CD4-positive, alpha-beta T cell treated with Interferon alpha-2 for 1 hour (primary cell): Measurements from ENCODE around the gene MPC1L.

ENCODE experiments used
- DNase-seq, 2 donors: peaks; one replicate each; pipeline ENCODE4 v3.0.0-alpha.2; 2020 to 2022

Gene MPC1L

GRCh38 chrX:40632199-40632598, 9.0 kb downstream of the MPC1L start:
- no peak for DNase-seq

DNA sequence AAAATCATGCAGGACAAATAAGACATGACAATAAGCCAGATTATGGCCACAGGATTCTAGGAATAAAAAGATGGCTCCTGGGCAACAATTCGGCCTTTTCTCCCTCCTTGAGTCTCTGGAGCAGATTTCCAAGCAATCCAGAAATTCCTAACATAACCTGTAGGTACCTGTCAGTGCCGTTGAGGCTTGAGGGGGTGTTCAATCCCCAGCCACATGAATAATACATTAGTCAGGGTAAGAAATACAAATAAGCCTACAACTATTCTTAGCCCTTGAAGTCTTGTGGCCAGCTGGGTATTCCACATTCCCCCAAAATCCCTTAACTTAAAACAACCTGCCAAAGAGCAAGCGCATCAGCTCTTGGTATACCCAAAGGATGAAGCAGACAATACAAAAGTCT, 14.5 kb downstream of the MPC1L start:
- no peak for DNase-seq

- DNase-seq = peak in 1 of 2 donors; percentile 28
Measured at GRCh38 chrX:40644176-40644575, 20.9 kb downstream of the MPC1L start.

- peak; percentile 52 to 63 for DNase-seq
Measured at GRCh38 chrX:40644821-40645358, 21.7 kb downstream of the MPC1L start.

- DNase-seq = peak; percentile 18 to 34
Measured at GRCh38 chrX:40646489-40647306, 23.5 kb downstream of the MPC1L start.

DNA sequence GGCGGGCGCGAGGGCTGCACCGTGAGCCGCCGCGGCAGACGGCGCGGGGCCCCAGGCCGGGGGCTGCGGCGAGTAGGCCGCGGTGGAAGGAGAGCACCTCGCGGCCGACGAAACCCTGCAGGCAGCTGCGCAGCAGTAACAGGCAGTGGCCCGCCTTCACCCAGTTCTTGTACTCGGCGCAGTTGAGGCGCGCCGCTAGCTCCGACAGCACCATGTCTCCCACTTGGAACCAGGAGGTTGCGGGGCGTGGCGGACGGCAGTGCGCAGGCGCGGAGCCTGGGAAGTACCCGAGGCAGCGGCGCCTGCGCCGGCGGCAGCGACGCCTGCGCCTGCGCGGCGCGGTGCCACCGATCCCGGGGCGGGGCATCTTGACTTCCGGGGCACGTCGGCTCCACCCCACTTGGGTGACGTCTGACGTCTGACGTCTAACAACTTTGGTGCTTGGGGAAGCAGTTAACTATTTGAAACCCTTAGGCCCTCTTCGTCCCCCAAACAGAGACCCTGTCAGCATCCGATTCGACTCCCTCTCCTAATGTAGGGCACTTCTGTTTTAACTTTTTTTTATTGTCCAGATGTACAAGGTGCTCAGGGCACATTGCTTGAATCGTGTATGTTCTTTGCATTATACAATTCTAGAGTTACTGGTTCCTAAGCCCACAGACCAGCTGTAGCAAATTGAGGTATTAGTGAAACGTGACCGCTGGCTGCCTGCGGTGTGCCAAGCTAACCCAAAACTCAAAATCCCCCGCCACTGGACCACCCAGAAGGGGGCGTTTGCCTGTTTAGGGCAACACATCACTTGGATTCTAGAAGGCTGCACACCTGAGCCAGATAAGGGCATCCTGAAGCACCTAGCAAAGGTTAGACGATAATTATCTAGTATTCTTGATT, 24.3 kb downstream of the MPC1L start, which contains the start of gene CXorf38:
CXorf38 (minus strand) TSS at position 255 of the 891 bp plus-strand sequence; CDS start at position 214, 41 bp downstream.
- peak; percentile 93 to 97 for DNase-seq

DNA sequence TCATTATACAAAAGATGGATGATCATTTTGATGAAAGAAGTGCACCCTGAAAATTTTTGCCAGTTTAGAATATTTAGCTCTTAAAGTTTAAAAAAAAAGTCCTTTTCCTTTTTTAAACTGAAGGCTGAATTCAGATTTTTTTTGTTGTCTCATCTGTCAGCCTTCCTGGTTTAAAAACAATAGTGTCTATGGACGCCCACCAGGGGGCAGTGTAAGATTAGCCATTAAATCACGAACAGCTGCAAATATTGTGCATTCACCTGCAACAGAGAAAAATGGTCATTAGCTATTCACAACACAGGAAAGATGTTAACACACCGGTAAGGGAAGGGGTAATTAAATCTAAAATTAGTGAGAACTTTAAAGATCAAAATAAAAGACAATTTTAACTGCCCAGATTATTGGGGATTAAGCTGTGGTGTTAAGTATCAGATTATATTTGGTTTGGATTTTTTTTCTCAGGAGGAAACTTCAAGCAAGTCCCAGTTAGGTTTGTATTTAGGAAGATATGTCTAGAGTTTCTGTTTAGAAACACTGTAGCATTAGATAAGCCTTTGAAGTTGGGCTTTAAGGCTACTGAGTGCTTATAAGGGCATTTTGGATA, 28.5 kb downstream of the MPC1L start:
- DNase-seq = peak; percentile 78

GRCh38 chrX:40652664-40653063, 29.4 kb downstream of the MPC1L start:
- DNase-seq = no peak

GRCh38 chrX:40653535-40653934, 30.3 kb downstream of the MPC1L start:
- DNase-seq = no peak

DNA sequence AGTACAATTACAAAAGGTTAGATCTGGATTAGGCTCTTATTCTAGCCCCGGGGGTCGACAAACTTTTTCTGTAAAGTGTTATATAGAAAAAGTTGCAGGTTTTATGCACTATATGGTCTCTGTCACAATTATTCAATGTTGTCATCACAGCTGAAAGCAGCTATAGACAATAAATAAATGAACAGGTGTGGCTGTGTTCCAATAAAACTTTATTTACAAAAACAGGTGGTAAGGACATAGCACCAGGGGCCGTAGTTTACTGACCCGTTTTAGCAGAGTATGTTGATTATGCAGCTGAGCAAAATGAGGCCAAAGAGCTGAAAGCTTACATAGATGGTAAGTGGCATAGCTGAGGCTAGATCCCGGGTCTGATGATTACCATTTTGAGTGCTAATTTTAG, 37.2 kb downstream of the MPC1L start:
- DNase-seq = no peak

- no peak for DNase-seq
Measured at GRCh38 chrX:40661489-40661888, 38.3 kb downstream of the MPC1L start.

GRCh38 chrX:40663078-40663740, 40.0 kb downstream of the MPC1L start:
- DNase-seq = peak in 1 of 2 donors; percentile 20

- no peak for DNase-seq
Measured at GRCh38 chrX:40663880-40664630, 40.8 kb downstream of the MPC1L start.

- no peak for DNase-seq
Measured at GRCh38 chrX:40671126-40671525, 47.9 kb downstream of the MPC1L start.
